ENCODE measurements around the gene GSC2.
A peak's percentile ranks its signal among the peaks of the same experiment; 100 is the strongest.

Gene GSC2, protein sequence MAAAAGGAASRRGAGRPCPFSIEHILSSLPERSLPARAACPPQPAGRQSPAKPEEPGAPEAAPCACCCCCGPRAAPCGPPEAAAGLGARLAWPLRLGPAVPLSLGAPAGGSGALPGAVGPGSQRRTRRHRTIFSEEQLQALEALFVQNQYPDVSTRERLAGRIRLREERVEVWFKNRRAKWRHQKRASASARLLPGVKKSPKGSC

DNA sequence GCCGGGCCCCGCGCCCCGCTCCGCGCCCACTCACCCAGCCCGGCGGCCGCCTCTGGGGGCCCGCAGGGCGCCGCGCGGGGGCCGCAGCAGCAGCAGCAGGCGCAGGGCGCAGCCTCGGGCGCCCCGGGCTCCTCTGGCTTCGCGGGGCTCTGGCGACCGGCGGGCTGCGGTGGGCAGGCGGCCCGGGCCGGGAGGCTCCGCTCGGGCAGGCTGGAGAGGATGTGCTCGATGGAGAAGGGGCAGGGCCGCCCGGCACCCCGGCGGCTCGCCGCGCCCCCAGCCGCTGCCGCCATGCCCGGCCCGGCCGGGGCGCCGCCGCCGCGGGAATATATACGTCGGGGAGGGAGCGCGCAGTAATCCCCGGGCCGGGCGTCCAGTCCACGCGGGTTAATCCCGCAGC is at the start of gene GSC2:
TSS of gene GSC2 (minus strand) at position 302 of the 400 bp plus-strand sequence. CDS start at position 293, 9 bp downstream.
- no peak for FAIRE-seq

DNA sequence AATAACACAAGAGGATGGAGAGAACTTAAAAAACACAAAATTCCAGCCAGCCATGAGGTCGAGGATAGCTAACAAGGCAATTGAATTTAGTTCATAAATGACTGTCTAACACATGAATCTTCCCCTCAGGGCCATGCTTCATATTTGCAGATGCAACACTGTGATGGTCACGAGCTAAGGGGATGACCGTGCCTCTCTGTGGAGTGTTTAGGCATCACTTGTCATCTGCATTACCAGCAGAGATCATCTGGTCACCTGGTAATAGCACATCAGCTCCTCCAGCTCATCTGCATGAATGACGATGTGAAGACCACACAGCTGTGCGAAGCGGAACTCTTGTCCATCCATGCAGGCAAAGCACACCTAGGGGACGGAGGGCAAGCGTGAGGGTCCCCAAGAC is 49.4 kb upstream of the GSC2 start:
- FAIRE-seq = no peak

DNA sequence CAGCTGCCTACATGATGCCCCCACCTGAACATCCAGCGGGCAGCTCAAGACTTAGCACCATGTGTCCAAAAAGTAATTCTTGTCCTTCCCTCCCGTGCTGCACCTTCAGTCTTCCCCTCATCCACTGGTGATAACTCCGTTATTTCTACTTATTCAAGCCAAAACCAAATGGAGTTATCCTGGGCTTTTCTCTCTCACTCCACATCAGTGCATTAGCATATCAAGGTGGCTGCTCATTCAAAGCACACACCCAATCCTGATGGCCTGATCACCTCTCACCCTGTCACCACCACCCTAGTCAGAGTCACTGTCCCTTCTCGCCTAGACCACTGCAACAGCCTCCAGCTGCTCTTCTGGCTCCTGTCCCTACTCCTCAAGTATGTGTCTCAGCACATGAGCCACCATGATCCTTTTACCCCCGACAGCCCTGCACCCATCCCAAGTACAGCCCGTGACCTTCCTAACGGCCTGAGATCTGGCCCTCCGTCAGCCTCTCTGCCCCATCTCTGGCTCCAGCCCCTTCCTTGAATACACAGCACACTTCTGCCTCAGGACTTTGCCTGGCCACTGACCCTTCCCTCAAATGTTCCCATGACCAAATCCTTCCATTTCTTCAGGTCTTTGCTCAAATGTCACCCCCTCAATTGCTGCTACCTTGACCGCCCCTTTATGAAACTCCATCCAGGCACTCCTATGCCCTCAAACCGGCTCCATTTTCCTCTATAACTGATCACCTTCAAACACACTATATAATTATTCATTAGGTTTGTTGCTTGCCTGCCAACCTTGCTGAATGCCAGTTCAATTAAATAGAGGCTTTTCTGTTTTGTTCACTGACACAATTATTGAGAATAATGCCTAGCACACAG is 48.1 kb upstream of the GSC2 start:
- no peak for FAIRE-seq

DNA sequence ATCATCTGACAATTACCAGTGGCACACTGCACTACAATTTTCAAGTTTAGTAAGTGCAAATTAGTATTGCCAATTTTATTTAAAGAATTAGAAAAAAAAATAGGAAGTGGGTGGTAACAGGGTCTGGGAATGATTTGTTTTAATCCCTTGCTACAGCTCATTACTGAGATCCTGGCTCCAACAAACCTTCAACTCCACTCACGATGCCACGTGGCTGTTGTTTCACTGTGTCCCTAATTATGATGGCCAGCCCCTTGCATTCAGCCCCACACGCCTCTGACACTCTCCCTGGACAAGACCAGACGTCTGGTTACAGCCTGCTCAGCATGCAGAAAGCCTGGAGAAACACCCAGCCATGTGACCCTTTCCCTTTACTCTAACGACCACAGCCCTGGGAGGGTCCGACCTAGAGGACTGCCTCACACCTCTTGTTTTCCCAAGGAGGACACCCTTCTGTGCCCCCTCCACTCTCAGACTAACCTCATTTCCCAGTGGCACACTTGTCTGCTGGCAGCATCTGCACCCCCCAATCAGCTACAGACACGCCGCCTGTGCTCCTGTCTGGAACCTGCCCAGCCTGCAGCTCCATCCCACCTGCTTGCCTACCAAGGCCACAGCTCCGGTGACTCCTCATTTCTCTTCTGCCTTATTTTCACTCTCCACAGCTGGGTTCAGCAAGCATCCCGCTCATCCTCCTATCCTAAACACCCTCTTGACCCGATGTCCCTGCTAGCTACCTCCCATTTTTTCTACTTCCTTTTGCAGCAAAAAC is 46.9 kb upstream of the GSC2 start:
- FAIRE-seq = no peak

DNA sequence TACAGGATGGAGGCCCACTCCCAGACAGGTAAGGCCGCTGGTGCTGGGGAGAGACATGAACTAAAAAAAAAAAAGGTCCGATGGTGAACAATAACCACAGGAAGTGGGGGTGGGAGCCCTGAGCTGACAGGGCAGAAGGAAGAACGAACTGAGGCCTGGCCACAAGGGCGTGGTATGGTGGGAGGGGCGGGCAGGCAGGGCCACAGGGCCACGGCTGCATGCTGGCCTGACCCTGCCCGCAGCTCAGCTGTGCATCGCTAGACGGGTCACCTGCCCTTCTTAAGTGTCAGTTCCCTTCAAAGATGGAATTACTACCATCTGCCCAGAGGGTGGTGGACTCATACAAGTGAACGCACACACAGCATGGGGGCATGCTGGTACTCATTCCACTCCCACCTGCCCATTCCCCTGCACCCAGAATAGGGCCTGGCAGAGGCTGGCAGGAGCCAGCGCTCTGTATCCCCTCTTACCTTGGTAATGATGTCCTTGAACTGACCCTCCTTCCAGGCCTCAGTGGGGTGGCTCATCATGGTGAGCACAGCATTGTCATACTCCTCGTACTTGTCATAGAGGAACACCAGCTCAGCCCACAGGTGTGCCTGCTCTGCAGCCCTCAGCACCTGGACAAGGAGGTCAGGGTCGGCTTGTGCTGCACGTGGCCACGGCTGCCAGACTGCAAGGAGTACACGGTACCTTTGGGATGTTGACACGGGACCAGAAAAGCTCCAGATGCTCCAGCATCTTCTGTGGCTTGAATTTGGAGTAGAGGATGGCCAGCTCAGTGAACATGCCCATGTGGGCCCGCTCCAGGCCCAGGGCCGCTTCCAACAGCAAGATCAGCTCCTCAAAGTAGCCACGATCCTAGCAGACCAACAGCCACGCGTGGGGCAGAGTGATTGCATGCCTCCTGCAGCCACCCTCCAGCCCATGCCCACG is 46.0 kb upstream of the GSC2 start:
- FAIRE-seq = no peak

DNA sequence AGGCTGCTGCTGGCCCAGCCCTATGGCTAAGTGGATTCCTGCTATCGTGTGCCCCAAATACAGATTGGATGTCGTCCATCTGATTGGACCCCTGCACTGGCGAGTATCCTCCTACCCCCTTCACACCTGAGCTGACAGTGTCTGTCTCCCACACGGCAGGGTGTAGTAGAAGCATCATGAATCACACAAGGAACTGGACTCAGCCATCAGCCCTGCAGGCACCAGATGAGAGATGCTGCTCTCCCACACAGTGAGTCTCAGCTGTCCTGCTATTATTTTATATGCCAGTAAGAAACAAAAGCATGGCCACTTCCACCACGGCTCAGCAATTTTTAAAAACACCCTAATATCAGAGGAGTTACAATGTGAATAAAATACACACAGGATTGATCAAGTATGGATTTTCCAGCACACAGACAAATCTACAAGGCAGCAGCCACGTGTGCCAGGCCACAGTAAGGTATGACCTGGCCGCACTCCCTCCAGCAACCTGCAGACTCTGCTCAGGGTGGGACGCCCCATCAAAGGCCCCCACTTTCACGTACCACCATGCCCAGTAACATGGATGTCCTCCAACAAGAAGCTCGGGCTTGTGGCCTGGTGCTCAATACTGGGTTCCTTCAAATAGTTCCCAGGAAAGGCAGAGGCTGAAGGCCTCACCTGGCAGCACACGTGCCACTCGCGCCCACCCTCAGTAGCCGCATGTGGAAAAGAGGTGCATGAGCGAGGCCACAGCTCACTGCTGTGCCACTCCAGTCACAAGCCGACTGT is 44.9 kb upstream of the GSC2 start:
- FAIRE-seq = no peak

DNA sequence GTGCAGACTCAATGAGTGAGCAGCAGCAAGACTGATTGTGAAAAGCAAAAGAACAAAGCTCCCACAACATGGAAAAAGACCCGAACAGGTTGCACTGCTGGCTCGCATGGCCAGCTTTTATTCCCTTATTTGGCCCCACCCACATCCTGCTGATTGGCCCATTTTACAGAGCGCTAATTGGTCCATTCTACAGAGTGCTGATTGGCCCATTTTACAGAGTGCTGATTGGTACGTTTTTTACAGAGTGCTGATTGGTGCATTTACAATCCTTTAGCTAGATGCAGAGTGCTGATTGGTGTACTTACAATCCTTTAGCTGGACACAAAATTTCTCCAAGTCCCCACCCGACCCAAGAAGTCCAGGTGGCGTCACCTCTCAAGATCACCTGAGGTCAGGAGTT is 43.8 kb upstream of the GSC2 start:
- no peak for FAIRE-seq

DNA sequence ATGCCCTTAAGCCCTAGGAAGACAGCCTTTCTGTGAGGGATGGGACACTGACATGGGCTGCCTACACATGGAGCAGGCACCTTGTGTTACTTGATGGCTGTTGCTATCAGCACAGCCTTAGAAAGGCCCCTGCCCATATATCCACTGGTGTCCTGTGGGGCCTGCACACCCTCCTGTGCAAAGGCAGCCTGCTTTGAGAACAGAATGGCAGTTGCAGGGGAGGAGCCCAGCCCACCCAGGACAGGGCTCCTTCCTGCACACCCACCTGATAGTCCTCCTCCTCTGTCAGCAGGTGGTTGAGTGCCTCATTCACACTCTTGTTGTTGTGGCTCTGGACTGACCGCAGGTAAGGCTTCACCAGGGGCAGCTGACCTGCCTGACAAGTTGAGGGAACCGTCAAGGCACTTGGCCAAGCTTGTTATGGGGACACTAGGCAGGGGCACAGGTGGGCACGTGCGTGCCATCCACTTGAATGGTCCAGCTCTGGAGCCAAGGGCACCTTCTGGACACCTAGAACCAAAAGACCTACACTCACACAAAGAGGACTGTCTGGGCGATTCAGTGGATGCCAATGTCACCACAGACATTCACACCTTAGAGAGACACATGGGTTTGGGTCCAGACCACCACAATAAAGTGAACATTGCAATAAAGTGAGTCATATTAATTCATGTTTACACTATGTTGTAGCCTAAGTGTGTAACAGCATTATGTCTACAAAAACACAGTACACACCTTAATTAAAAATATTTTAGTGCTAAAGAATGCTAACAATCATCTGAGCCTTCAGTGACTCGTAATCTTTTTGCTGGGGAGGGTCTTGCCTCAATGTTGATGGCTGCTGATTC is 37.8 kb upstream of the GSC2 start:
- FAIRE-seq = no peak

DNA sequence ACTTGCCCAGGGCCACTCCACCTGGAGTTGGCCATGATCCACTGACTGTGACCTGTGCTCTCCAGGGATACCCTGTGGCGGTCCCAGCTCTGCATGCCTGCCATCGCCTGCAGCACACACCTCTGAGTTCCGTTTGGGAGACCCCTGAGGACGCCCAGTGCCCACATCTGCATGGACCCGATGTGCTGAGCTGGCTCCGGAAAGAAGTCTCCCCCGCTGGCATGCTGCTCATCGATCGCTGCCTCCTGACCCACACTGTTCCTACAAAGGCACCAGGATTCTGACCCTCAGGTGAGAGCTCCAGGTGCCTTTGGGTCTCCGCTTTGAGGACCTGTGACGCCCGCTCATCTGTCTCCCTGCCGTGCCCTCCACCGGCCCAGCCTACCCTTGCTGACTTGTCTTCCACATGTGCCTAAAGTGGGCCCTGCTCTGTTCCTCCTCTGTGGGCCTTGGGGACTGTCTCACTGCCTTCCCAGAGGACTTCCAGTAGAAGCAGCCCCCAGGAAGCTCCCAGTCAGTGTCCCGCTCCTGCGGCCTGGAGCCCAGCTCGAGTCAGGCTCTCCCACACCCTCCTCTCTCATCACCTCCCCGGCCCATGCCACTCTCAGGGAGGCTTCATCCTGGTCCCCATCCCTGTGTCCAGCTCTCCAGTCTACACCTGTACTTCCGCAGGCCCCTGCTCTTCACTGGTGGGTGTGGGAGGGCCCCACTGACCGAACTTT is 34.3 kb upstream of the GSC2 start:
- no peak for FAIRE-seq

DNA sequence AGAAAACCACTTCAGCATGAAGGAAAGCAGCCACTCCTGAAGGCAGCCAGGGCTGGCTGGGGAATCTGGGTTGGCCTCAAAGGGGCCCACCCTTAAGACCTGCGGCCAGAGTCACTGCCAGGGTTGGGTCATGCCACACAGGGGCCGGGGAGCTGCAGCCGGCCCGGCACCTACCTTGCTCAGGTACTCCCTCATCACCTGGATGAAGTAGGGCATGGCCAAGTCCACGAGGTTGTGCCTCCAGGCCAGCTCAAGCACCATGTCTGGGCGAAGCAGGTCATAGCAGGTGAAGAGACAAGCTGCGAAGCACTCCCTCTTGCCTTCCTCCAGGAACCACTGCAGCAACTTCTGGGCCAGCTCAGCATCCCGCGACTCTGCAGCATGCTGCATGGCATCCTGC is 33.1 kb upstream of the GSC2 start:
- FAIRE-seq = no peak

DNA sequence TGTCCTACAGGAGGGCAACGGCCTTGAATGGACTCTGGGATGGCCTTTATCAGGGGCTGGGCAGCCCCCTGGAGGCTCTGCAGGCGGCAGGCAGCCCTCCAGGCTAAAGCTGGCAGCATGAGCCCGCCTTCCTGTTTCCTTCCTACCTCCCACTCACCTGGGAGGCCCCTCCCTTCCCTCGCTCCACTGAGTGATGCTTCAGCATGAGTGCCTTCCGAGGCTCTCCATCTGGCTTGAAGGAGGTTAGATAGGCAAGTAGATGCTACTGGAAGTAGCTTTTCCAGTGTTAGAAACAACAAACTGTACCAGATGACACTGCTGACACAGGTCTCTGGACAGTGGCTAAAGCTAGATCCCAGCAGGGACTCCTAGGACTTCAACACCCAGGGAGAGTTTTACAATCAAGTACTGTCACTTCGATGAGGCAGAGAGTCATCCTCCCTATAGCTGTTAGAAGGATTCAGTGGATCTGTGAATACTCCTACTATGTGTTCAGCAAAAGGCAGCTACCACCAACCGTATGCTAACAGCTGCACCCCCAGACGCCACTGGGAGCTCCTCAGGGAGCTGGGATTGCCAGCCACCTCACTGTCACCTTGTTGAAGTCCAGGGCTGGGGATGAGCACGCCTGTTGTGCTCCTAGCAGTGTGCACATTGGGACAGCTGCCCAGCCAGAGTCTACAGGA is 32.5 kb upstream of the GSC2 start:
- no peak for FAIRE-seq

DNA sequence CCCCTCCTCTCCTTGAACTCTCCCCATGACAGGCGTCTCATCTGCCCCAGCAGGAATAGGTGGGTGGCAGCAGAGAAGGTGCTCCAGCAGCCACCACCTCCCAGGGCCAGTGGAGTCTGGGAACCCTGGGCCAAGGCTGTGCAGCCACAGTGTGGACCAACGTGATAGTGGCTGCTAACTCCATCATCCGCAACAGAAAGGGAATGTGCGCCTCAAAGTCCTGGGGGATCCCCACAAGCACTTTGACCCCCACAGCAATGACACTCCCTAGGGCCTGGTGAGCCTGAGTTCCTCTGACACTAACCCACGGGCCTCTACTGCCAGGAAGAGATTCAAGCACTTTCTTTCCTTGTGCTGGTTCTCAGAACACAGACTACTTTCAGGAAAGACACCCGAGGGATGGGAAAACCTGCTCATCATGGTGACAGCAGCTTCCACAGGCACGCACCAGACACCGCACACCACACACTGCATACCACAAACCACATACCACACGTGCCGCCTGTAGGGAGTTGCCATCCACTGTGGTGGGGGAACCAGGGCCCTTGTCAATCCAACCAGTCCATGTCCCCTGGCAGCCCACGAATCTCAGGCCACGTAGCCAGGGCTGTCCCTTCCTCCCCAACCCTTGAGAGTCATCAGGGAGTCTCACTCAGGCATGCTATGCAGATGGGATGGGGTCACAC is 31.8 kb upstream of the GSC2 start:
- no peak for FAIRE-seq

DNA sequence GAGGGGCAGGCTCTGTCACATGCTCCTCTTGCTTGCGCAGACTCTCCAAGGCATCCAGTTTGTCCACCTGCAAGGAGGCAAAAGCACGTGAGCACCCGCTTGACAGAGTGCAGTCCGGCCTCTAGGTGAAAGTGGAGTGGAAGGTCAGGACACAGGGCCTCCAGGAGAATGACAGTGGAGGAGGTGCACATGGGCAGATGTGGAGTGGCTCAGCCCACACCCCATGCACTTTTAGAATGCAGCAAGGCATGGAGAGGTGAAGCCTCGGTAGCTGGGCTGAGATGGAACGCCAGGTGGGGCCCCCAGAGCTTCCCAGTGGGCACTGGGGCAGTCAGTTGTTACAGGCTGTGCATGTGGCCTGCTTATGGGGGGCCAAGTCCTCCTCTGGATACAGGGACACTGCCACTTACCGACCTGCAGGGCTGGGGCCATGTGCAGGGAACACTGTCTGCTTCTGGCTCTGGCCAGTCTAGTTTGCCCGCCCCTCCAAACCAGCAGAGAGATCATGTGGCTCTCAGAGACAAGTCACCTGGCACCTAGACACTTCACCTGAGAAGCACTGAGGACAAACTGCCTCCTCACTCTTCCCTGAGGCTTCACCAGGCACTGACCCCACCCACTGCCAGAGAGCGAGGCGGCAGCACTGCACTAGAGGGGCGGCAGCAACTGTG is 30.8 kb upstream of the GSC2 start:
- FAIRE-seq = no peak

DNA sequence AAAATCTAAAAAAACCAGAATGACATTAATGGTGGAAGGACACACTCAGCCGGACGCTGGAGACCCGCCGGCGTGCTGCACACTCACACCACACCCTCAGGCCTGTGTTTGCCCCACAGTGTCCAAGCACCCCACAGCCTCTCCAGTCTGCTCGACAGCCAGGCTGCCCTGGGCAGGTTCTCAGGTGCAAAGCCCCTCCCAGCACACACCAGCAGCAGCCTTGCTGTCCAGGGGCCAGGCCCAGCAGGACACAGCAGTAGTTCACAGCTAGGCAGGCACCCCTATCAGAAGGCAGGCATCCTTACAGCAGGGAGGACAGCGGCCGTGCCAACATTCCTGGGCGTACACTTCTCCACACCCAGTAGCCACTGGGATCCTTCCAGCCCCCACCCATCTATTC is 30.1 kb upstream of the GSC2 start:
- no peak for FAIRE-seq

DNA sequence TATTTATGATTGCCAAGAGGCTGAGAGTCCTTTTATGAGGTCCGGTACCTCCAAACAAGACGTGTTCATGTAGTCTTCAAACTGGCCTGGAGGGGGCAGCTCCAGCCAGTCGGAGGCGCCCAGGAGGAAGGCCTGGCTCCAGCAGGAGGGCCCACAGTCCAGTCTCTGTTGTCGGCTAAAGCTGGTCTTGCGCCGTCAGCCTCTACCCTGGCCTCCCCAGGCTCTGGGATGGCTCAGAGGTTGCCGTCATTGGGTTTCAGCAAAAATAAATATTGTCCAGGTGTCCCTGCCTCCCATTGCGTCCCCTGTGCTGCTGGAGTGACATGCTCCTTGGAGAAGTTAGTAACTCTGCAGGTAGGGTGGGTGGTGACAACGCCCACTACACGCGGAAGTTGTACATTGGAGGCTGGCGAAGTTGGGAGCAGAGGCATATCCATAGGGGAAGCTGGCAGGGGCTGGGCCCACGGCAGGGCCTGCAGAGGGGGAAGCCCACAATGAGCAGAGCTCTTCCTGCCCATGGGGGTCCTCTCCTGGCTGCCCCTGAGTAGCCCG is 29.5 kb upstream of the GSC2 start:
- peak; percentile 73 for FAIRE-seq

DNA sequence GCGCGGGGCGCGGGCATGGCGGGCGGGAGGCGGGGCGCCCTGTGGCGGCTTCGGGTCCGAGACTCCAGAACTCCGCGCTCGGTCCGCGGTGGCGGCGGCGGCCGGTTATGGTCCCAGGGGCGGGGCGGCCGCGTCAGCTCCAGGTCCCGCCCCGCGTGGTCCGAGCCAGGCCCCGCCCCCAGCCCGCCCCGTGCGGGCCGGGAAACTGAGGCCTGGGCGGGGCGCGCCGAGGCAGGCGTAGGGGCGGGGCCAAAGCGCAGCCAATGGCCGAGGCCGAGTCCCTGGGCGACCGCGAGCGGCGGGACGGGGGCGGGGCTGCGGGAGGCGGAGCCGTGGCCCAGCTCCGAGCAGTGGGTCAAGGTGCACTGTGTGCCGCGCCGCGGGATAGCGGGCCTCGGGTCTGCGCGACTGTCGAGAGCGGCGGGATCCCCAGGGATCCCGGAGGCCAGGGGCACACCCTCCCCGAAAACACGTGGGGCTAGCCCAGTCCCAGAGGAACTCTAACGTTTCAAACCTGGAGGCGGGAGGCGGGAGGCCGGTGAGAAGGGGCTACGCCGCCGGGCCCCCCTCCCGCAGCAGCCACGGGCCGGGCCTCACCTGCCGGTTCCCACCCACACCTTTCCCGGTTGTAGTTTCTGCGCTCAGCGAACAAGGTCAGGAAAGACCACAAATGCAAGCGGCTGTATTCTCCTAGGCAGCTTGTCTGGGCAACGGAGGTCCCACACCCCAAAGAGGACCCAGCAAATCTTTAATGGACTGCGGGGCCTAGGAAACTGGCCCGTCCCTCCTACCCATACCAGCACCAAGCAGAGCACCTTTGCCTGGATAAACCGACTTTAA is 28.8 kb upstream of the GSC2 start, which contains the start of gene SLC25A1:
TSS of gene SLC25A1 (minus strand) at position 80 of the 840 bp plus-strand sequence. CDS start at position 17, 63 bp downstream.
- FAIRE-seq = no peak

Measured in TTC549 (cell line).